Vagina (tissue), 2 donors: ENCODE results near the gene HAAO. TPM values are rescaled to one million over a fixed set of nuclear protein-coding genes. Genes with fewer than 3 reads are reported as not detected.

Experiments used
- DNase-seq, 2 donors: peaks; one replicate each; pipeline ENCODE4 v3.0.0-alpha.2; 2017; ENCODE audit errors: extremely low spot score in 2 of 2
- H3K27ac ChIP-seq: fragments of 200-600 bp; sonication (generic); one replicate; pipeline ENCODE4 v1.5.1; 2019
- H3K27me3 ChIP-seq: fragments of 200-600 bp; sonication (generic); one replicate; pipeline ENCODE4 v1.5.1; 2019
- H3K36me3 ChIP-seq, 2 donors: fragments of 200-600 bp; sonication (generic); one replicate each; pipeline ENCODE4 v1.5.1; 2017 to 2019
- H3K4me1 ChIP-seq: fragments of 200-600 bp; sonication (generic); one replicate; pipeline ENCODE4 v1.5.1; 2019
- H3K4me3 ChIP-seq, 2 donors: fragments of 200-600 bp; sonication (generic); 1 replicate in 1 of 2; 2 replicates in 1 of 2; pipeline ENCODE4 v1.5.1; 2016 to 2019
- H3K9me3 ChIP-seq: fragments of 200-600 bp; sonication (generic); one replicate; pipeline ENCODE4 v1.5.1; 2019
- CTCF ChIP-seq, 3 experiments: fragments of 450-650 bp in 2 of 3; fragments of 200-600 bp in 1 of 3; sonication (generic) in 1 of 3; IDR thresholded peaks; one replicate each; pipeline ENCODE4 v1.5.1; 2017 to 2019; ENCODE audit warnings: antibody characterized with exemption in 3 of 3, mild to moderate bottlenecking in 2 of 3, moderate library complexity in 2 of 3
- POLR2A ChIP-seq, 2 donors: fragments of 450-650 bp; IDR thresholded peaks; one replicate each; pipeline ENCODE4 v1.6.1; 2017; ENCODE audit warnings: antibody characterized with exemption in 2 of 2, mild to moderate bottlenecking in 2 of 2, moderate library complexity in 2 of 2
- POLR2AphosphoS5 ChIP-seq, 2 donors: sonication (generic); formaldehyde crosslinking; IDR thresholded peaks; one replicate each; pipeline ENCODE4 v1.9.0; 2017; ENCODE audit warnings: antibody characterized with exemption in 2 of 2, mild to moderate bottlenecking in 2 of 2, low read depth in 1 of 2; ENCODE audit not compliant: insufficient read depth in 1 of 2
- intact Hi-C: fragments of 100-400 bp; cut with DNase I; formaldehyde crosslinking; loops from one replicate; pipeline ENCODE4 v1.15.1; 2023
- total RNA-seq: library from RNA; depleted of rRNA; stranded (reverse); fragments of >200 nt; gene quantifications from one replicate; pipeline ENCODE4 v1.2.3, GENCODE V29; 2016

Gene HAAO
- total RNA-seq, 1 donor from 2014 or later, result 5.9 TPM

GRCh38 chr2:42829671-42830440, 37.5 kb upstream of the HAAO start:
- intact Hi-C loops, result loop anchor here (2.0 to 5.0 kb wide), 3 partner anchors 37 to 652 kb away; no protein-coding TSS in a partner anchor
- H3K27ac ChIP-seq, result peak overlapping the region; percentile 78
- H3K4me1 ChIP-seq, result peaks cover 30% of the 10 kb centered on the region
- DNase-seq, result peak; percentile 58 to 85
- H3K4me3 ChIP-seq, result no peak overlapping the region
- no peaks in the 10 kb centered on the region for H3K36me3 ChIP-seq
- TF ChIP-seq CTCF (IDR thresholded peaks at IDR 0.05) (no peak), POLR2A (IDR thresholded peaks at IDR 0.05) (no peak), POLR2AphosphoS5 (IDR thresholded peaks at IDR 0.05; ENCODE audit: insufficient read depth in 1 of 2, low read depth in 1 of 2) (no peak)
- H3K27me3 ChIP-seq, result no peaks in the 10 kb centered on the region
- H3K9me3 ChIP-seq, result no peaks in the 10 kb centered on the region

- Histone ChIP-seq H3K36me3 (no peaks in the 10 kb centered on the region), H3K4me1 (peaks cover 30% of the 10 kb centered on the region), H3K27ac (peak overlapping the region; percentile 78), H3K27me3 (no peaks in the 10 kb centered on the region), H3K9me3 (no peaks in the 10 kb centered on the region), H3K4me3 (no peak overlapping the region)
- intact Hi-C loops, result loop anchor here (1.0 to 5.0 kb wide), 3 partner anchors 146 to 654 kb away; no protein-coding TSS in a partner anchor
- TF ChIP-seq CTCF (IDR thresholded peaks at IDR 0.05) (peak; percentile 90 to 93 (median 90)), POLR2AphosphoS5 (IDR thresholded peaks at IDR 0.05; ENCODE audit: insufficient read depth in 1 of 2, low read depth in 1 of 2) (peak in 1 of 2 donors; percentile 45), POLR2A (IDR thresholded peaks at IDR 0.05) (no peak)
- DNase-seq, result peak; percentile 90 to 95
Observed at GRCh38 chr2:42828487-42829425, 36.4 kb upstream of the HAAO start.

GRCh38 chr2:42827647-42828486, 35.5 kb upstream of the HAAO start:
- Histone ChIP-seq H3K4me1 (peaks cover 30% of the 10 kb centered on the region), H3K9me3 (no peaks in the 10 kb centered on the region), H3K4me3 (peak overlapping the region; percentile 14 to 30), H3K27me3 (no peaks in the 10 kb centered on the region), H3K36me3 (no peaks in the 10 kb centered on the region), H3K27ac (peak overlapping the region; percentile 78)
- TF ChIP-seq POLR2AphosphoS5 (IDR thresholded peaks at IDR 0.05; ENCODE audit: insufficient read depth in 1 of 2, low read depth in 1 of 2), result peak; percentile 21 to 67
- TF ChIP-seq POLR2A (IDR thresholded peaks at IDR 0.05), result no peak
- peak; percentile 93 to 97 (median 97) for TF ChIP-seq CTCF (IDR thresholded peaks at IDR 0.05)
- DNase-seq, result peak; percentile 92 to 93
- intact Hi-C loops, result loop anchor here (1.0 to 5.0 kb wide), 3 partner anchors 146 to 654 kb away; no protein-coding TSS in a partner anchor

- TF ChIP-seq CTCF (IDR thresholded peaks at IDR 0.05) (no peak), POLR2A (IDR thresholded peaks at IDR 0.05) (no peak), POLR2AphosphoS5 (IDR thresholded peaks at IDR 0.05; ENCODE audit: insufficient read depth in 1 of 2, low read depth in 1 of 2) (no peak)
- no peak overlapping the region for H3K4me3 ChIP-seq
- no peak for DNase-seq
- intact Hi-C loops, result loop anchor here (5.0 kb wide), 1 partner anchor 656 kb away; no protein-coding TSS in a partner anchor
- no peaks in the 10 kb centered on the region for H3K36me3 ChIP-seq
- no peaks in the 10 kb centered on the region for H3K27me3 ChIP-seq
- peaks cover 30% of the 10 kb centered on the region for H3K4me1 ChIP-seq
- H3K27ac ChIP-seq, result no peak overlapping the region
- no peaks in the 10 kb centered on the region for H3K9me3 ChIP-seq
Observed at GRCh38 chr2:42826231-42826630, 33.8 kb upstream of the HAAO start.
